Fibroblast of lung (primary cell): ENCODE results near the gene POM121L2. TPM values are rescaled to one million over a fixed set of nuclear protein-coding genes. Genes with fewer than 3 reads are reported as not detected.

ENCODE experiments used
- DNase-seq, 2 donors: peaks; one replicate each; pipeline versions ENCODE4 v3.0.0 to v3.0.0-alpha.2; 2010; ENCODE audit warnings: low read depth in 2 of 2
- H2AFZ ChIP-seq: 2 replicates; pipeline ENCODE4 v1.5.1; 2012; ENCODE audit warnings: low read length, control low read depth, inconsistent platforms
- H3K27ac ChIP-seq: 2 replicates; pipeline ENCODE4 v1.5.1; 2011; ENCODE audit warnings: low read length, control low read depth; ENCODE audit not compliant: insufficient read depth
- H3K27me3 ChIP-seq: 2 replicates; pipeline ENCODE4 v1.5.1; 2011; ENCODE audit warnings: mild to moderate bottlenecking, low read length; ENCODE audit not compliant: control insufficient read depth, insufficient read depth
- H3K36me3 ChIP-seq: 2 replicates; pipeline ENCODE4 v1.5.1; 2011; ENCODE audit warnings: low read length; ENCODE audit not compliant: control insufficient read depth, insufficient read depth
- H3K4me1 ChIP-seq: 2 replicates; pipeline ENCODE4 v1.5.1; 2011; ENCODE audit warnings: low read length; ENCODE audit not compliant: control insufficient read depth, insufficient read depth; ENCODE audit errors: extremely low read depth
- H3K4me2 ChIP-seq: 2 replicates; pipeline ENCODE4 v1.5.1; 2011; ENCODE audit warnings: low read length, control low read depth; ENCODE audit not compliant: insufficient read depth; ENCODE audit errors: extremely low read depth
- H3K4me3 ChIP-seq, 4 experiments: fragments of 200-600 bp in 1 of 4; sonication (generic) in 1 of 4; replicated peaks in 1 of 4; 2 replicates each; pipeline ENCODE4 v1.5.1; 2011 to 2016; ENCODE audit warnings: low read length in 4 of 4, low read depth in 3 of 4, mild to moderate bottlenecking in 3 of 4, control low read depth in 2 of 4, inconsistent platforms in 1 of 4, mixed read lengths in 1 of 4; ENCODE audit not compliant: insufficient read depth in 1 of 4; ENCODE audit errors: control extremely low read depth in 1 of 4
- H3K79me2 ChIP-seq: 2 replicates; pipeline ENCODE4 v1.5.1; 2012; ENCODE audit warnings: mild to moderate bottlenecking, low read length, inconsistent platforms; ENCODE audit not compliant: control insufficient read depth, insufficient read depth
- H3K9ac ChIP-seq: 2 replicates; pipeline ENCODE4 v1.5.1; 2011; ENCODE audit warnings: mild to moderate bottlenecking, low read length, control low read depth; ENCODE audit not compliant: insufficient read depth
- H3K9me3 ChIP-seq: 2 replicates; pipeline ENCODE4 v1.5.1; 2012; ENCODE audit warnings: low read depth, low read length; ENCODE audit not compliant: control insufficient read depth, insufficient read depth
- H4K20me1 ChIP-seq: 2 replicates; pipeline ENCODE4 v1.5.1; 2011; ENCODE audit warnings: low read length; ENCODE audit not compliant: control insufficient read depth, insufficient read depth; ENCODE audit errors: extremely low read depth
- EZH2 ChIP-seq: IDR thresholded peaks from 2 replicates; pipeline ENCODE4 v1.5.1; 2012; ENCODE audit warnings: low read length, control low read depth, mild to moderate bottlenecking; ENCODE audit errors: missing control alignments
- polyA plus RNA-seq, 2 donors: library from polyadenylated mRNA; depleted of rRNA in 1 of 2; stranded (reverse) in 1 of 2; unstranded in 1 of 2; fragments of >200 nt; gene quantifications; 2 replicates each; pipeline ENCODE4 v1.2.1, GENCODE V29; 2011 to 2012; ENCODE audit warnings: missing spikeins in 1 of 2
- total RNA-seq: library from RNA; depleted of rRNA; stranded (reverse); fragments of >200 nt; gene quantifications from 2 replicates; pipeline ENCODE4 v1.2.1, GENCODE V29; 2014
- TF ChIP-seq, protein P1 (sequence below), 2 donors: IDR thresholded peaks in 1 of 2; conservative IDR thresholded peaks in 1 of 2; 1 replicate in 1 of 2; 2 replicates in 1 of 2; pipeline ENCODE4 v1.5.1; 2011 to 2012; ENCODE audit warnings: low read length in 2 of 2, control low read depth in 1 of 2, inconsistent platforms in 1 of 2, low read depth in 1 of 2, mild to moderate bottlenecking in 1 of 2

The POM121L2 gene
- total and polyA plus RNA-seq, 2 donors (not counting 1 experiment from before 2014, with no cell fraction given): not detected

DNA sequence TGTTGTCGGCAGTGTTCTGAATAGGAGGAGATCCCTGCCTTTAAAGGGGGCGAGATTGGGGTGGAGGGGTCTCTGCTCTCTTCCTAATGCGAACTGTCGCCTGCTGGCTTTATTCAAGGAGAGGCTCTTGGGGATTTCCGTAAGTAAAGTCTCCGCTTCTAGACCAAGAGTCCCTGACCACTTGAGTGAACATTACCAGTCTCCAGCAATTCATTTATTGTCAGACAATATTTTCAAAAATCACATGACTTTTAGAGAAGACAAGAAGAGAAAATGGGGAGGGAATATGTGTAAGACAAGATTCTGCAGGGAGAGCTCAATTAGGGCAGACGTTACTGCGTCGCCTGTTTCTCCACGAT lies 21.2 kb downstream of the POM121L2 start:
- H3K27me3 ChIP-seq: peaks cover 14% of the 10 kb centered on the region
- no peaks in the 10 kb centered on the region for H3K36me3 ChIP-seq
- no peaks in the 10 kb centered on the region for H3K9me3 ChIP-seq
- H3K4me2 ChIP-seq: no peak overlapping the region
- no peak overlapping the region for H2AFZ ChIP-seq
- peak overlapping the region in 2 of 4 experiments; percentile 7 to 25 for H3K4me3 ChIP-seq
- no peak overlapping the region for H3K9ac ChIP-seq
- H3K4me1 ChIP-seq: no peaks in the 10 kb centered on the region
- no peaks in the 10 kb centered on the region for H4K20me1 ChIP-seq
- TF ChIP-seq, protein P1, sequence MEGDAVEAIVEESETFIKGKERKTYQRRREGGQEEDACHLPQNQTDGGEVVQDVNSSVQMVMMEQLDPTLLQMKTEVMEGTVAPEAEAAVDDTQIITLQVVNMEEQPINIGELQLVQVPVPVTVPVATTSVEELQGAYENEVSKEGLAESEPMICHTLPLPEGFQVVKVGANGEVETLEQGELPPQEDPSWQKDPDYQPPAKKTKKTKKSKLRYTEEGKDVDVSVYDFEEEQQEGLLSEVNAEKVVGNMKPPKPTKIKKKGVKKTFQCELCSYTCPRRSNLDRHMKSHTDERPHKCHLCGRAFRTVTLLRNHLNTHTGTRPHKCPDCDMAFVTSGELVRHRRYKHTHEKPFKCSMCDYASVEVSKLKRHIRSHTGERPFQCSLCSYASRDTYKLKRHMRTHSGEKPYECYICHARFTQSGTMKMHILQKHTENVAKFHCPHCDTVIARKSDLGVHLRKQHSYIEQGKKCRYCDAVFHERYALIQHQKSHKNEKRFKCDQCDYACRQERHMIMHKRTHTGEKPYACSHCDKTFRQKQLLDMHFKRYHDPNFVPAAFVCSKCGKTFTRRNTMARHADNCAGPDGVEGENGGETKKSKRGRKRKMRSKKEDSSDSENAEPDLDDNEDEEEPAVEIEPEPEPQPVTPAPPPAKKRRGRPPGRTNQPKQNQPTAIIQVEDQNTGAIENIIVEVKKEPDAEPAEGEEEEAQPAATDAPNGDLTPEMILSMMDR (conservative IDR thresholded peaks at IDR 0.05 in 1 of 2, IDR thresholded peaks at IDR 0.05 in 1 of 2; ENCODE audit: low read depth in 1 of 2, low read length in 2 of 2): no peak
- no peak for TF ChIP-seq EZH2
- DNase-seq: no peak
- no peak overlapping the region for H3K27ac ChIP-seq
- no peaks in the 10 kb centered on the region for H3K79me2 ChIP-seq

DNA sequence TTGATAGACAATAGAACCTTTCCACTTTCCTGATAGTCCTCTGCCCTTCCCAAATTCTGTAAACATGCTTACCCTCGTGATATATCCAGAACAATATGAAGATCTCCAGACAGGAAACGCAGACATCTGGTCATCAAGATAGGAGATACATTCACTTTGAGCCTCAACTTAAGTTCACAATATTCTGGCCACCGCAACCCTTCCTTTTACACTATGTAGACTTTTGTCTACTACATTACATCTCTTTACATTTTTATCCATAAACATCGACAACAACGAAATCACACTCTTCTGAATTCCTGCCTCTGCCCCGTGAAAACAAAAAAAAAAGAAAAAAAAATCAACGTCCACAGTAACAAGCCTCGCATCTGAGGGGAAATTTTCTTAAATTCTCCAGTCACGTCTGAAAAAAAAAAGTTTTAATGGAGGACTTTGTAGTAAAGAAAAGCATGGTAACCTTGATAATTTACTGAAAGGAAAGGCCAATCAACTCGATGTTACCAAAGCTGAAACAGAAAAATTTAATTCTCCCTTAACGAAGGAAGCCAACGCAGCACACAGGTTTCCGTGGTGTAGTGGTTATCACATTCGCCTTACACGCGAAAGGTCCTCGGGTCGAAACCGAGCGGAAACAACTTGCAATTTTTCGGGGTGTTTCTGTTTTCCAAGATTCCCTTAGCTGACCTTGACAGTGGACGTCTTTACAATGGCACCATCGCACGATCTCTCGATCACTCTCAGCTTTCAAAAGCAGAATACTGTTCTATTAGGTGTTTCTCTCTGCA lies 21.8 kb downstream of the POM121L2 start:
- TF ChIP-seq EZH2: no peak
- TF ChIP-seq, protein P1 (conservative IDR thresholded peaks at IDR 0.05 in 1 of 2, IDR thresholded peaks at IDR 0.05 in 1 of 2; ENCODE audit: low read depth in 1 of 2, low read length in 2 of 2): no peak
- no peak overlapping the region for H3K9ac ChIP-seq
- no peaks in the 10 kb centered on the region for H4K20me1 ChIP-seq
- peak in 1 of 2 donors; percentile 60 for DNase-seq
- peak overlapping the region in 2 of 4 experiments; percentile 7 to 25 for H3K4me3 ChIP-seq
- H2AFZ ChIP-seq: no peak overlapping the region
- H3K36me3 ChIP-seq: no peaks in the 10 kb centered on the region
- H3K4me1 ChIP-seq: no peaks in the 10 kb centered on the region
- H3K27ac ChIP-seq: no peak overlapping the region
- H3K27me3 ChIP-seq: peaks cover 14% of the 10 kb centered on the region
- no peaks in the 10 kb centered on the region for H3K9me3 ChIP-seq
- no peaks in the 10 kb centered on the region for H3K79me2 ChIP-seq
- H3K4me2 ChIP-seq: no peak overlapping the region

DNA sequence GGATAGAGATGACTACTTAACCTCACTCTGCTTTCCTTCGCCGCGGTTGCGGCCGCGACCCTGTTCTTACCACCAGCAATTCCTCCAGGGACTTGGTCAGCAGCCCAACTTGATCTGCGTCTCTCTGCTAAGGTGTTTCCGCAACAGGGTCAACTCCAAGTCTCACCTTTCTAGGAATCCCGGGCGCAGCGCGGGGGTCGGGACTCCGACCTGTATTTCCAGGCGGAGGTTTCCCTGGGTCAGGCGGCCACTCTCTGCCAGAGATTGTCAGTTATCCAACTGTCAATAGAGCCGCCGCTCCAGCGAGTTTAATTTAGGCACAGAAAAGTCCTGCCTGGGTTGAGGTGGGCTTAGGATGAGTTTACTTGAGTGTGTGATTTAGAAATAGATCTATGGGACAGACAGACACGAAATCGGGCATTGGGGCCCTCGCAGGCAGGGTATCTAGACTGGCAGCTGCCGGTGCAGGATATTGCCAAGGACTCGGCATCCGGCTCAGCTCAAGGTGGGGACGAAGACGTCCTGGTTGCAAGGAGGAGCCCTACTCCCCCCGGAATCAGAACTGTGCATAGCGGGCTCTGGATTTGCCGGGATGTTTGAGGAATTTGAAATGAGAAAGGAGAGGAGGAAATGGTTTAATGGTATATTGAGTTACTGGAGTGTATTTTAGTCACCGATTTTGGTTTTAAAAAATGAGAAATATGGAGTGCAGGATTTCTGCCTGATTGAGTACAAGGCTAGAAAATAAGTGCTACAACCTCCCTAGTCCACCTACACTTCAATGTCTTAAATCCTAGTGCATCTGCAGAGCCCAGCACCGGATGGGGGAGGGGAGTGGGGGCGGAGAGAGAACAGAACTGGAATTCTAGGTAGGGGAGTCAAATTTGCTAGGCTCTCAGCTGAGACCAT lies 23.7 kb downstream of the POM121L2 start:
- Histone ChIP-seq H3K27ac (no peak overlapping the region), H3K79me2 (no peaks in the 10 kb centered on the region), H3K4me1 (no peaks in the 10 kb centered on the region), H3K4me2 (no peak overlapping the region), H2AFZ (no peak overlapping the region), H3K36me3 (no peaks in the 10 kb centered on the region), H3K9ac (no peak overlapping the region), H4K20me1 (no peaks in the 10 kb centered on the region), H3K4me3 (peak overlapping the region in 2 of 4 experiments; percentile 17 to 23), H3K27me3 (peaks cover 18% of the 10 kb centered on the region), H3K9me3 (no peaks in the 10 kb centered on the region)
- DNase-seq: no peak
- TF ChIP-seq, protein P1 (conservative IDR thresholded peaks at IDR 0.05 in 1 of 2, IDR thresholded peaks at IDR 0.05 in 1 of 2; ENCODE audit: low read depth in 1 of 2, low read length in 2 of 2): no peak
- peak; percentile 58 for TF ChIP-seq EZH2
